GM20000 (cell line): ENCODE measurements around the gene KHDRBS2.

Source experiments
- DNase-seq: peaks from one replicate; pipeline ENCODE4 v3.0.0; 2012; ENCODE audit warnings: low spot score
- TF ChIP-seq, protein P1 (sequence below): IDR thresholded peaks from 2 replicates; pipeline ENCODE4 v1.5.1; 2012; ENCODE audit warnings: mild to moderate bottlenecking, control low read depth; ENCODE audit errors: extremely low read depth, missing control alignments

KHDRBS2 gene

GRCh38 chr6:61977099-61977498 lies 308.9 kb downstream of the KHDRBS2 start:
- no peak for DNase-seq
- TF ChIP-seq, protein P1, sequence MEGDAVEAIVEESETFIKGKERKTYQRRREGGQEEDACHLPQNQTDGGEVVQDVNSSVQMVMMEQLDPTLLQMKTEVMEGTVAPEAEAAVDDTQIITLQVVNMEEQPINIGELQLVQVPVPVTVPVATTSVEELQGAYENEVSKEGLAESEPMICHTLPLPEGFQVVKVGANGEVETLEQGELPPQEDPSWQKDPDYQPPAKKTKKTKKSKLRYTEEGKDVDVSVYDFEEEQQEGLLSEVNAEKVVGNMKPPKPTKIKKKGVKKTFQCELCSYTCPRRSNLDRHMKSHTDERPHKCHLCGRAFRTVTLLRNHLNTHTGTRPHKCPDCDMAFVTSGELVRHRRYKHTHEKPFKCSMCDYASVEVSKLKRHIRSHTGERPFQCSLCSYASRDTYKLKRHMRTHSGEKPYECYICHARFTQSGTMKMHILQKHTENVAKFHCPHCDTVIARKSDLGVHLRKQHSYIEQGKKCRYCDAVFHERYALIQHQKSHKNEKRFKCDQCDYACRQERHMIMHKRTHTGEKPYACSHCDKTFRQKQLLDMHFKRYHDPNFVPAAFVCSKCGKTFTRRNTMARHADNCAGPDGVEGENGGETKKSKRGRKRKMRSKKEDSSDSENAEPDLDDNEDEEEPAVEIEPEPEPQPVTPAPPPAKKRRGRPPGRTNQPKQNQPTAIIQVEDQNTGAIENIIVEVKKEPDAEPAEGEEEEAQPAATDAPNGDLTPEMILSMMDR, result no peak

DNA sequence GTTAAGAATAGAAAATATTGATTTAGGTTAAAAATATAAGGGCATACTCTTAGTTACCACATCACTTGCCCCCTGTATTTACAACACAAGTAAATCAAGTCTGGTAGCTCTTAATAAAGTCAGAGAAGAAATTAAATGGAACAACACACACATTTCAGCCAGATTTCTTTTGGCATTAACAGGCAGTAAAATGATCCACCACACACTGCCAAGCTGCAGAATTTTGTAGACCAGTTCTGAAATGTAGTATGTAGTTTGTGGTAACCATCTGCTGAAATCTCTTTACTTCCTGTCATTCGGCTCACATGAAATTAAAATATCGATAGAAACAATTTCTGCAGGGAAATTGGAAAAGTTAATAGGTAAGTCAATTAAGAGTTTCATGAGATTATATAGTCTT lies 326.8 kb downstream of the KHDRBS2 start:
- TF ChIP-seq, protein P1, result no peak
- DNase-seq, result no peak

DNA sequence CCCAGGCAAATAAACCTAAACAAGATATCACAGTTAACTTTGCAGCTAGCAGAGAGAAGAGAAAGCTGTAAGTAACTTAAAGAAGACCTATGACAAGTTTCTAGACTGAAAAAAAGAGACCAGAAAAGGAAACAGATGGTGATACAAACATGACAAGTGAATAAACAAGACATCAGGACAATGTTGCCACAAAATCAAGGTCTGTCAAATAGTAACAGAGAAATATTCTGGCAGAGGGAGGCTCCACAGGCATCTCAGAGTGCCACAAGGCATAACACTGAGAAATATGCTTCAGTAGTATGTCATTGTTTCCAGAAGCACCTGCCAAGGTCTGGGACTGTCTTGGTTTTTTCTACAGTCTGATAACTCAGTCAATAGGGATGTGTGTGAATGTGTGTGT lies 332.2 kb downstream of the KHDRBS2 start:
- no peak for DNase-seq
- TF ChIP-seq, protein P1, result no peak

GRCh38 chr6:61951586-61951985 lies 334.4 kb downstream of the KHDRBS2 start:
- no peak for DNase-seq

DNA sequence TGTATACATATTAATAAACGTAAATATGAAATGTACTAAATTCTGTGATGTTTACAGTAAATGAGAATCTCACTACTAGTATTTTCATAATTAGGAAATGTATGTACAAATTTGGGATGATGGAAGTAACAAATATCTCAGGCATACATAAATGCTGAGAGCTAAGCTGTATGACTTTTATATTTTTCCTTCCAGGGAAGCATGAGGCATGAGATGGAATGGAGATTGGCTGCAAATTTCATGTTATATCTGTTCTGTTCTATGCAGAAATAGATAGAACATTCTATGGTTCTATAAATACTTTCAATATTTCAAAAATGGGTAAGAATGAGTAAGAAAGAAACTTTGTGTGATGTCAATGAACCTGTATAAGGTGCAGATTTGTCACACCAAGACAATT lies 335.2 kb downstream of the KHDRBS2 start:
- TF ChIP-seq, protein P1, result no peak
- DNase-seq, result no peak

More at GRCh38 chr6:61951586-61951985, 334.4 kb downstream of the KHDRBS2 start:
- TF ChIP-seq, protein P1, result no peak

- DNase-seq, result no peak
Measured at GRCh38 chr6:61949971-61950370, 336.1 kb downstream of the KHDRBS2 start.

DNA sequence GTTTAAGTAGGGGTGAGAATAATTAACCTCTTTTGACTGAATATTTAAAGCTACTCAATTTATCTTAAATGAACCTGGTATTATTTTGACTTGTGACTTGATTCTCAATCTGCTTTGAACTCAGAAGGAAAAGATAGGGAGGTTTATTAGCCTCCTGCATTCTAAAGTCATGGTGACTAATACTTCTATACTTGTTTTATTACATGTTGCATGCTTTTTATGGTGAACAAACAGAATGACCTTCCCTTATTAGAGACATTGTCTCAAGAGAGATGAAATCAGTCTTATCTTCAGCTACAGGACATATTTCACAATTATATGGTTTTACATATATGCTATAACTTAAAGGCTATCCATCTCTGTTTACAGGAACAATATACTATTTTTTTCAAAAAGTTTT lies 336.9 kb downstream of the KHDRBS2 start:
- DNase-seq, result no peak
- TF ChIP-seq, protein P1, result no peak

More at GRCh38 chr6:61949971-61950370, 336.1 kb downstream of the KHDRBS2 start:
- TF ChIP-seq, protein P1, result no peak
